SIG-M5 treated with dmso at 0.1 percent for 504 hours (cell line): ENCODE measurements around the gene CATSPER3.

Experiments
- DNase-seq: peaks from one replicate; lab custom pipeline; 2025; ENCODE audit not compliant: unreplicated experiment; lab: John Stamatoyannopoulos, UW

CATSPER3 gene

GRCh38 chr5:135059000-135059923, 91.6 kb downstream of the CATSPER3 start:
- DNase-seq, result no peak

GRCh38 chr5:135060021-135060420, 92.3 kb downstream of the CATSPER3 start:
- no peak for DNase-seq

GRCh38 chr5:135061001-135061400, 93.3 kb downstream of the CATSPER3 start:
- no peak for DNase-seq
